Raji (cell line): ENCODE measurements around the gene MMP3.

Source experiments
- POLR2A ChIP-seq: IDR thresholded peaks from 2 replicates; pipeline ENCODE4 v1.6.1; 2011; ENCODE audit warnings: low read depth, low read length, control low read depth; ENCODE audit not compliant: insufficient read depth

MMP3 gene

DNA sequence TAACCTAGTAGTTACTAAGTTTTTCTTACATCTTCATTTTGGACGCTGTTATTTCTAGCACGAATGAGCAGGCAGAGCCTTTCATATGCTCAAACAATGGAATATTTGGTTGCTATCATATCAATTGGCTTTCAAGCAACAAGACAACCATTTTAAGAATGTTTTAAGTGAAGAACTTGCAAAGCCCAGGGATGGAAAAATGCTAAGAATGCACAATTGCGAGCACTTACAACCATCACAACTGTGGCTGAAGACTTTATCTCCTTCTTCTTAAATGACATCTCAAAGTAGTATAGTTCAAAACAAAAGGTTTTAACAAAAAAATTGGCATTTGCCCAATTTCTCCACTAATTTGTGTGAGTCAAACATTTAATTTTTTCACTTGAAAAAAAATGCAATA is 37.1 kb downstream of the MMP3 start:
- no peak for TF ChIP-seq POLR2A

- no peak for TF ChIP-seq POLR2A
Observed at GRCh38 chr11:102802341-102802740, 41.1 kb downstream of the MMP3 start.

DNA sequence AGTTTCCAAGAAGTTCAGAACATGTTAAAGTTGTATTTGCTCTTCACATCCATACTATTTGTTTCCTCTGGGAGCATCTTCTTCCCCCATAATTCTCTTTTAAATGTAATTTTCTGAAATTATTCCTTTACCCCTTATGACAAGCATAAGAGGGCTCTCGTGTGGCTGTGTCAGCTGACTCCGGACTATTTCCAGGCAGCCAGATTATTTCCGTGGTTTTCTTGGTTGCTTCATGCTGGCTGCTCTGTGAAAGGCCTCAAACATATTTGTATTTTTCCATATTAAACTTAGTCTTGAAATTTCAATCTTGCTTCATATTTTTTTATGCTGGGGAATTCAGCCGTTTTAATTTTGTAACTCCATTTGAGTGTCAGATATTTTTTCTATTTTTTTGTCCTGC is 42.6 kb downstream of the MMP3 start:
- TF ChIP-seq POLR2A, result no peak

DNA sequence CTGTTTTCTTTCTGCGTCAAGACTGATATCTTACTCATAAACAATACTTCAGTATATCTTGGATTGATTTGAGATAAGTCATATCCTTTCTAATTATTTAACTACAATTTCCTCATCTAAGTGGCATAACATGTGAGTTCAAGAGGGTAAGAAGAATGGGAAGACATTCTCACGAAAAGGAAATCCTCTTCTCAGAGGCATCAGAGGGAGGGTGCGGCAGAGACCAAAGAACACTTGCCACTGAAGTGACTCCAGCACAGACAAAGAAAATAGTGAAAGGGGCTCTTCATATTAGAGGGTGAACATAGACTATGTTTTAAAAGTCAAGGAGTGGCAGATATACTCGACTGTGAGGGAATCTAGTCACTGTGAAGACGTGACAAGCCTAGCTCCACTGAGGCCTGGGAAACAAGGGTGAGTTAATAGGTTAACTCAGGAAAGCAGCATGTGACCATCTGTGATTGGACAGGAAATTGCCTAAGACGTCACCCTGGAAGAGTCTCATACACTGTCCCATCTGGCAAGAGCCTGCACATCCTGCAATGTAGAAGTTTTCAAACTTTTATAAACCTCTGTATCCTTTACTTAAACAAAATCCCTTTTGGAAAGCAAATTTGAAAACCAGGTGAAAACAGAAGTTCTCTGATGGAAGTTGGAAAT is 43.6 kb downstream of the MMP3 start:
- no peak for TF ChIP-seq POLR2A

GRCh38 chr11:102798012-102798746 is 45.2 kb downstream of the MMP3 start, which contains the start of gene MMP1:
MMP1 (minus strand) TSS chr11:102798160; CDS start chr11:102798092, 68 bp downstream.
- TF ChIP-seq POLR2A, result no peak

- no peak for TF ChIP-seq POLR2A
Observed at GRCh38 chr11:102794382-102794781, 49.0 kb downstream of the MMP3 start.

DNA sequence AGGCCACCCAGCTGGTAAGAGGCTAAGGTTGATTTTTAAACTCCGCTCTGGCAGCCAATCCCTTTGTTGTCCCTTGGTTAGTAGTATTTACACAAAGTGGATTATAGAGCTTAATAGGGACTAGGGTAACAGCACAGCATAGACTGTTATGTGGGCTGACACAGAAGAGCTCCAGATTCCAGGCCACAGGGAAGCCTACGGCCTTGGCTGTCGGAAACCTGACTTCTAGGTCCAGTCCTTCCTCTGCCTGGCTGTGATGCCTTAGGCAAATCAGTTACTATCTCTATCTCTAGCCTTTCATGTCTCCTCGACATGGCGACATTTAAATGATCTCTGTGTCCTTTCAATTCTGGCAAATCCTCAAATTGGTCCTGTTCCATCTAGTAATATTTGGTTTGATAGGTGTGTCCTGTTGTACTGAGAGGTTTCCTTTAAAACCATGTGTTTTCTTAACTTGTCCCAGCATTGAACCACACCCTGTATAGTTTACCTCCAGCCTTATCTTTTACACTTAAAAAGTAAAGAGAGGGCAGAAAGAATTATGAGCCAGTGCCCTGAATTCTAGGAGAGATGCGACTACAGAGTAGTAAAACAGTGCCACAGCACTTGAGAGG is 49.6 kb downstream of the MMP3 start:
- TF ChIP-seq POLR2A, result no peak

- TF ChIP-seq POLR2A, result no peak
Observed at GRCh38 chr11:102792604-102793003, 50.8 kb downstream of the MMP3 start.

DNA sequence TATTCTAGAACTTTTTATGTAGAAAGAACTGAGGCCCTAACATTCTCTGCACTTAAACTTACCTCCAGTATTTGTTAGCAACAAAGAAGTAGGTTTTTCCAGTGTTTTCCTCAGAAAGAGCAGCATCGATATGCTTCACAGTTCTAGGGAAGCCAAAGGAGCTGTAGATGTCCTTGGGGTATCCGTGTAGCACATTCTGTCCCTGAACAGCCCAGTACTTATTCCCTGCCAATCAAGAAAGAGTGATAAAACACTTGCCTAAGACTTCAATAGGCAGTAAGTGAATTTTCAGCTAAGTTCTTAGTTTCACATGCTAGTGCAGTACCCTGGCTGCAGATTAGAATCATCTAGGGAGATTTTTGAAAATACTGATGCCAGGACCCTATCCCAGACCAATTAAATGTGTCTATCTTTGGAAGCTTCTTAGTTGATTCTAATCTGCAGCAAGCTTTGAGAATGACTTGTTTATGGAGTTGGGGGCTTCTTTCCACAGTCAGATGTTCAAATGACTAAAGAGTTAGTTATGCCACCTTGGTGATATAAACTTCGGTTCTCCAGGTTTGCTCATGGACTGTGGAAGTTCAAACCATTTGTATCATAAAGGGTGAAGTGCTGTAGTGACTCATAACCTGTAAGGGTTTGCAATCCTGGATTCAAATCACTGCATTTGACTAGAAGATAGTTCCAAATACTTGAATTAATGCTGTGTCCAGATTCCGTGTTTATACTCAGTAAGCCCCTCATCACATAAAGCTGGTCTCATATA is 52.0 kb downstream of the MMP3 start:
- TF ChIP-seq POLR2A, result no peak

DNA sequence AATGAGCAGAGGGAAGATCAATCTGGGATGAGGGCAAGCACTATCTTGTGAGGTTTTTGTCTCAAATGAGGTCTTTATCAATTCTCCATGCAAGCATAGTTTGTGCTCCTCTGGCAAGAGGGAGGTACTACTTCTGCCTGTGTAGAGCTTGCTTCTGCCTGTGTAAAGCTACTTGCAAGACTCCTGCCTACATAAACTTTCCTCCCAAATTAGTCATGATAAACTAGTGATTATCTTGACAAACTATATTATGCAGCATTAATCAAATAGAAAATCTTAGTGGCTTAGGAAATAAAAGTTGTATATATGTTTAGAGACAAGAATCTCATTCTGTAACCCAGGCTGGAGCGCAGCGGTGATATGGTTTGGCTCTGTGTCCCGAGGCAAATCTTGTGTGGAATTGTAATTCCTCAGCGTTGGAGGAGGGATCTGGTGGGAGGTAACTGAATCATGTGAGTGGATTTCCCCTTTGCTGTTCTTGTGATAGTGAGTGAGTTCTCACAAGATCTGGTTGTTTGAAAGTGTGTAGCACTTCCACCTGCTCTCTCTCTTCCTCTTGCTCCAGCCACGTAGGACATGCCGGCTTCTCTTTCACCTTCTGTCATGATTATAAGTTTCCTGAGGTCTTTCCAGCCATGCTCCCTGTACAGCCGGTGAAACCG is 54.9 kb downstream of the MMP3 start:
- TF ChIP-seq POLR2A, result no peak
